Measurements from ENCODE around the gene DAPK1.

The DAPK1 gene

DNA sequence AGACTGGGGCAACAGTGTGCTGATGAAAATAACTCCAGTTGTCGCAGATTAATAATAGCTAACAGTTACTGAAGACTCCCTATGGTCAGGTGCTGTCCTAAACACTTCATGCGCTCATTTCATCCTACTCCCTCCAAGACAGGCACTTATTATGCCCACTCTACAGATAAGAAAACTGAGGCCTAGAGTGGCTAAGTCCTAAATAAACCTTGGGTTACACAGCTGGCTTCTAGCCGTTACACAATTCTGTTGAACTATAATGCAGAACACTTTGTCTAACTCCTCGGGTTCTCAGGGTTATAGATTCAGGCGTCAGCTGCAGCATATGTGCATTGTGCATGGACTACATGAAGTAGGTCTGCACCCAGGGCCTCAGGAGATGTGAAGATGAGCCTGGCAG is 103.9 kb downstream of the DAPK1 start:
- ATAC-seq (ENCODE audit: insufficient read depth, low read depth) (no peak), DNase-seq (no peak)
- H2AFZ ChIP-seq (ENCODE audit: low read depth, low read length): no peak overlapping the region
- no peaks in the 10 kb centered on the region for H3K79me2 ChIP-seq (ENCODE audit: insufficient read depth, low read length)
- H3K9ac ChIP-seq (ENCODE audit: low read depth, low read length): no peak overlapping the region
- no peak overlapping the region for H3K4me2 ChIP-seq (ENCODE audit: insufficient read depth, low read length)
- no peaks in the 10 kb centered on the region for H3K9me3 ChIP-seq (ENCODE audit: insufficient read depth, low read length, severe bottlenecking)
- no peaks in the 10 kb centered on the region for H3K27me3 ChIP-seq (ENCODE audit: insufficient read depth, low read length, poor library complexity)
- no peak overlapping the region for H3K4me3 ChIP-seq (ENCODE audit: low read depth in 1 of 2, low read length in 2 of 2)
- TF ChIP-seq, protein P1, sequence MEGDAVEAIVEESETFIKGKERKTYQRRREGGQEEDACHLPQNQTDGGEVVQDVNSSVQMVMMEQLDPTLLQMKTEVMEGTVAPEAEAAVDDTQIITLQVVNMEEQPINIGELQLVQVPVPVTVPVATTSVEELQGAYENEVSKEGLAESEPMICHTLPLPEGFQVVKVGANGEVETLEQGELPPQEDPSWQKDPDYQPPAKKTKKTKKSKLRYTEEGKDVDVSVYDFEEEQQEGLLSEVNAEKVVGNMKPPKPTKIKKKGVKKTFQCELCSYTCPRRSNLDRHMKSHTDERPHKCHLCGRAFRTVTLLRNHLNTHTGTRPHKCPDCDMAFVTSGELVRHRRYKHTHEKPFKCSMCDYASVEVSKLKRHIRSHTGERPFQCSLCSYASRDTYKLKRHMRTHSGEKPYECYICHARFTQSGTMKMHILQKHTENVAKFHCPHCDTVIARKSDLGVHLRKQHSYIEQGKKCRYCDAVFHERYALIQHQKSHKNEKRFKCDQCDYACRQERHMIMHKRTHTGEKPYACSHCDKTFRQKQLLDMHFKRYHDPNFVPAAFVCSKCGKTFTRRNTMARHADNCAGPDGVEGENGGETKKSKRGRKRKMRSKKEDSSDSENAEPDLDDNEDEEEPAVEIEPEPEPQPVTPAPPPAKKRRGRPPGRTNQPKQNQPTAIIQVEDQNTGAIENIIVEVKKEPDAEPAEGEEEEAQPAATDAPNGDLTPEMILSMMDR (IDR thresholded peaks at IDR 0.05; ENCODE audit: borderline replicate concordance, extremely low read depth, low read length, poor library complexity, severe bottlenecking): no peak
- H3K36me3 ChIP-seq (ENCODE audit: insufficient read depth, low read length): no peaks in the 10 kb centered on the region
- no peak overlapping the region for H3K27ac ChIP-seq (ENCODE audit: low read length)
- H4K20me1 ChIP-seq (ENCODE audit: insufficient read depth, low read length): no peaks in the 10 kb centered on the region
- H3K4me1 ChIP-seq (ENCODE audit: insufficient read depth, low read length): peaks cover 29% of the 10 kb centered on the region

DNA sequence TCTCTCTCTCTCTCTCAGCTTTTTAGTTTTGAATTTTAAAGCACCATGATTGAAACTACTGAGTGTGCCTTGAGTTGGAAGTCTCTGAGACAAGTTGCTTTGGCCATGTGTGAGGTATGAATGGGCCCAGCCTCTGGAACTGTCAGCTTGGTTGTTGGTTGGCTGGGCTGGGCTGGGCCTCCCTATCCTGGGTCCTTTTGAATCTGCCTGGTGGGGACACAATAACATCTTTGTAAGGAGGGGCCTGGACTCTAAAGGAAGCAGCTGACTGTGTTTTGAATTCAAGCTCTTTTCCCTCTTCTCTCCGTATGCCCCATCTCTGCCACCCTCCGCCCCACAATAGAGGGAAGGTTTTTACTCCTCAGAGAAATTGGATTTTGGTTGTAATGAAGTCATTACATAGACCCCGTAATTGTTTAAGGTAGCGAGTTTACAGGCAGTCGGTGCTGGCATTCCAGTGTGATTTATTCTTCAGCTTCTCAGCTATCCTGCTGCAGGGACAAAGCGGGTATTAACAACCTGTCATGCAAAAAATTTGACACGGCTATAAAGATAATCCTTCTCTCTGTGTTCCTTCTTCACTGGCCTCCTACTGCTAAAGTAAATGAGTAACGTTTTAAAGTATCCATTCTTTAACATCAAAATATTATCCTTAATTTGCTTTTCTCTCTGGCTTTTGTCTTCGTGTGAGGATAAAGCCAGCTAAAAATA is 105.4 kb downstream of the DAPK1 start:
- ATAC-seq (ENCODE audit: insufficient read depth, low read depth) (no peak), DNase-seq (no peak)
- H3K4me1 ChIP-seq (ENCODE audit: insufficient read depth, low read length): peaks cover 33% of the 10 kb centered on the region
- H3K79me2 ChIP-seq (ENCODE audit: insufficient read depth, low read length): no peaks in the 10 kb centered on the region
- H3K9me3 ChIP-seq (ENCODE audit: insufficient read depth, low read length, severe bottlenecking): no peaks in the 10 kb centered on the region
- H3K9ac ChIP-seq (ENCODE audit: low read depth, low read length): no peak overlapping the region
- no peaks in the 10 kb centered on the region for H3K27me3 ChIP-seq (ENCODE audit: insufficient read depth, low read length, poor library complexity)
- H4K20me1 ChIP-seq (ENCODE audit: insufficient read depth, low read length): no peaks in the 10 kb centered on the region
- TF ChIP-seq, protein P1 (IDR thresholded peaks at IDR 0.05; ENCODE audit: borderline replicate concordance, extremely low read depth, low read length, poor library complexity, severe bottlenecking): no peak
- TF ChIP-seq EZH2 (IDR thresholded peaks at IDR 0.05; ENCODE audit: borderline replicate concordance, low read depth, low read length, severe bottlenecking): no peak
- H3K27ac ChIP-seq (ENCODE audit: low read length): no peak overlapping the region
- H3K4me3 ChIP-seq (ENCODE audit: low read depth in 1 of 2, low read length in 2 of 2): no peak overlapping the region
- no peak overlapping the region for H2AFZ ChIP-seq (ENCODE audit: low read depth, low read length)
- H3K4me2 ChIP-seq (ENCODE audit: insufficient read depth, low read length): no peak overlapping the region
- H3K36me3 ChIP-seq (ENCODE audit: insufficient read depth, low read length): no peaks in the 10 kb centered on the region

DNA sequence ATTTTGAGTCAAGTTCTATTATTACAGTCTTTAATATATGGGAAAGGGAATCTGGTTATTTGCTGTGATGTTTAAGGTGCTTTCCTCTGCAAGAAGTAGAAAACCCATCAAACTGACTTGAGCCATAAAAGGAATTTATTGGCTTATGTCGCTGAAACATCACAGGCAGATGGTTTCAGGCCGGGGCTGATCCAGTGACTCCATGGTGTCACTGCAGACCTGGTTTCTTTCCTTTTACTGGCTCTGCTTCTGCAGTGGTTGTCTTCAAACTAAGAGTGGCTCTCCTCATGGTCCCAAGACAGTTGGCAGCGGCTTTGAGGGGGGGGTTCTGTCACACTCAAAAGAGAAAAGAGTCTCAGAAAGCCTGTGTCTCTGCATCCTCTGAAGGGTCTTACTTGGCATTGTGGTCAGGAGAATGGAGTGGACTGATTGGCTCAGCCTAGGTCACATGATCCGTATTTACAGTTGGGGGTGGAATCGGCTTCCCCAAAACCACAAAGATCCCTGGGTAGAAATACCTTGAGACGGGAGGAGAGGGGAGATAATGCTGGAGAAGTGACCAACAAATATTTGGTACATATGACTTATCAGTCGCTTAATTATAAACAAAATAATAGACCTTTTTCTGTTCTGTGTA is 106.3 kb downstream of the DAPK1 start:
- no peak overlapping the region for H2AFZ ChIP-seq (ENCODE audit: low read depth, low read length)
- H3K27ac ChIP-seq (ENCODE audit: low read length): no peak overlapping the region
- no peaks in the 10 kb centered on the region for H3K27me3 ChIP-seq (ENCODE audit: insufficient read depth, low read length, poor library complexity)
- no peaks in the 10 kb centered on the region for H3K79me2 ChIP-seq (ENCODE audit: insufficient read depth, low read length)
- peak; percentile 47 for ATAC-seq (ENCODE audit: insufficient read depth, low read depth)
- peak; percentile 59 for DNase-seq
- no peaks in the 10 kb centered on the region for H3K36me3 ChIP-seq (ENCODE audit: insufficient read depth, low read length)
- H3K4me2 ChIP-seq (ENCODE audit: insufficient read depth, low read length): no peak overlapping the region
- H3K4me1 ChIP-seq (ENCODE audit: insufficient read depth, low read length): peaks cover 33% of the 10 kb centered on the region
- TF ChIP-seq EZH2 (IDR thresholded peaks at IDR 0.05; ENCODE audit: borderline replicate concordance, low read depth, low read length, severe bottlenecking): no peak
- TF ChIP-seq, protein P1 (IDR thresholded peaks at IDR 0.05; ENCODE audit: borderline replicate concordance, extremely low read depth, low read length, poor library complexity, severe bottlenecking): no peak
- no peak overlapping the region for H3K9ac ChIP-seq (ENCODE audit: low read depth, low read length)
- H3K4me3 ChIP-seq (ENCODE audit: low read depth in 1 of 2, low read length in 2 of 2): no peak overlapping the region
- no peaks in the 10 kb centered on the region for H3K9me3 ChIP-seq (ENCODE audit: insufficient read depth, low read length, severe bottlenecking)
- H4K20me1 ChIP-seq (ENCODE audit: insufficient read depth, low read length): no peaks in the 10 kb centered on the region

All from DND-41 (cell line).